BJ (cell line): Measurements from ENCODE around the gene CNR1. TPM values are rescaled to one million over a fixed set of nuclear protein-coding genes. Genes with fewer than 3 reads are reported as not detected.
"Not testable (repeated sequence)": the region's sequence is repeated elsewhere in the genome, so short reads cannot be mapped to it uniquely, and the experiment has no call there.

Experiments
- CTCF ChIA-PET: fragments of 350-600 bp; formaldehyde crosslinking; extraction: SDS; loops from one replicate; lab custom pipeline; 2021; ENCODE audit warnings: antibody characterized with exemption, inconsistent platforms; lab: Yijun Ruan, JAX
- POLR2A ChIA-PET: fragments of 300-600 bp; sonication (Branson Sonifier 250); formaldehyde crosslinking; extraction: SDS; loops from one replicate; lab custom pipeline; 2021; ENCODE audit warnings: antibody characterized with exemption; lab: Charles Lee
- DNase-seq: peaks from one replicate; pipeline ENCODE4 v3.0.0-alpha.2; 2011; ENCODE audit warnings: low read depth
- H3K27me3 ChIP-seq: 2 replicates; pipeline ENCODE4 v1.6.0; 2011; ENCODE audit warnings: low read length; ENCODE audit not compliant: control insufficient read depth, insufficient read depth
- H3K36me3 ChIP-seq: 2 replicates; pipeline ENCODE4 v1.5.1; 2011; ENCODE audit warnings: low read length; ENCODE audit not compliant: control insufficient read depth, insufficient read depth
- H3K4me3 ChIP-seq: 2 replicates; pipeline ENCODE4 v1.5.1; 2011; ENCODE audit warnings: low read depth, mild to moderate bottlenecking, control low read depth, low read length
- CTCF ChIP-seq: IDR thresholded peaks from 2 replicates; pipeline ENCODE4 v1.5.1; 2011; ENCODE audit warnings: low read depth, mild to moderate bottlenecking, control low read depth, inconsistent platforms, low read length, moderate library complexity; ENCODE audit not compliant: insufficient read depth
- polyA minus RNA-seq: library from RNA; depleted of rRNA, polyadenylated mRNA; stranded (reverse); fragments of >200 nt; gene quantifications from 2 replicates; pipeline ENCODE4 v1.2.3, GENCODE V29; 2011; rRNA and poly(A)+ RNA removed
- polyA plus RNA-seq: library from polyadenylated mRNA; depleted of rRNA; stranded (reverse); fragments of >200 nt; gene quantifications from 2 replicates; pipeline ENCODE4 v1.2.3, GENCODE V29; 2011; rRNA removed

CNR1 gene
- polyA plus RNA-seq (not detected in 2 replicates), polyA minus RNA-seq (not detected in 2 replicates)

DNA sequence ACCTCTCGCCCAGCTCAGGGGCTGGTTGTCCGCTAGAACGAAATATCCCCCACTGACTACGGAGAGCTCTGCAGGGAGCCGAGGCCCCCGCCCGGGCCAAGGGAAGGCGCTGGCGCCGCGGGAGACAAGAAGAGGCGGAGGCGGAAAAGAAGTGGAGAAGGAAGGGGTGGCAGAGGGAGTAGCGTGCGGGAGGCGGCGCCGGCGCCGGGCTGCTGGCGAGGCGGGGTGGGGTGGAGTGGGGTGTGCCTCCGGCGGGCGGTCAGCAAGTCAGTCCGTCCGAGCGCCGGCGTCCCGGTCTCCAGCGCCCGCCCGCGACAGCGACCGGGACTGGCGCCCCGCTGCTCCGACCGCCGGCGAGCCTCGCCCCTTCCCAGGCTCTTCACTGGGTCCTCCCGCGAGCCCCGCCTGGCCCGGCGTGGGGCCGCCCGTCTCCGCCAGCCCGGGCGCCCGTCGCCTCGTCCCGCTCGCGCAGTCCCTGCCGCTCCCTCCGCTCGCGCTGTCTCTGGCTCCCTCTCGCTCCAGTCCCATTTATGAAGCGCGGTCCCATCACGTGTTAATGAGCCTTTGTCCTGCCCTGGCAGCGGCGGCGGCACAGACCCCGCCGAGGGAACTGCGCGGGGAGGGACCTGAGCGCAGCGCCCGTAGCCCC lies at the start of gene CNR1:
Gene CNR1, minus strand, starts transcription at position 504 of the 649 bp plus-strand sequence. CDS start 21,073 bp downstream, outside the sequence.
- DNase-seq: no peak
- peak within 1 kb of the TSS; percentile 32 for H3K4me3 ChIP-seq
- ChIA-PET POLR2A (no interaction called here), CTCF (interaction anchor here (0.6 to 1.0 kb wide), 2 partner anchors 705 to 706 kb away, joined by 3 read pairs; no protein-coding TSS in a partner anchor)
- H3K27me3 ChIP-seq: peaks cover 30% of the 10 kb centered on the region
- TF ChIP-seq CTCF: no peak
- H3K36me3 ChIP-seq: no peaks in the 10 kb centered on the region

DNA sequence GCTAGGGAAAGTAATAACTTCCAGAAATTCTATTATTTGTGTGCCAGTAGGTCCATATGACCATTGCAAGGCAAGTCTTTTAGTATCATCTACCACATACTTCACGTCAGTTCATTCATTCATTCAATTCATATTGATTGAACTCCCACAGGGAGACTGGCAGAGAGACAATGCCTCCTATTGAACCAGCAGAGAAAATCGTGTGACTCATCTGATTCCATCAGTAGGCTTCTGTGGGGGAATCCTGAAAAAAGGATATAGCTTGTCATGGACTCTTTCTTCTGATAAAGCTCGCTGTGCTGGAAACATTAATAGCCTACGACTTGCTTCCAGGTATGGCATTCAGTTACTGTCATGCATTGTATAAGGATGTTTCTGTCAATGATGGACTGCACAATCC lies 45.3 kb upstream of the CNR1 start:
- ChIA-PET CTCF (no interaction called here), POLR2A (no interaction called here)
- DNase-seq: no peak
- no peaks in the 10 kb centered on the region for H3K27me3 ChIP-seq
- H3K4me3 ChIP-seq: no peak overlapping the region
- TF ChIP-seq CTCF: no peak
- H3K36me3 ChIP-seq: no peaks in the 10 kb centered on the region

DNA sequence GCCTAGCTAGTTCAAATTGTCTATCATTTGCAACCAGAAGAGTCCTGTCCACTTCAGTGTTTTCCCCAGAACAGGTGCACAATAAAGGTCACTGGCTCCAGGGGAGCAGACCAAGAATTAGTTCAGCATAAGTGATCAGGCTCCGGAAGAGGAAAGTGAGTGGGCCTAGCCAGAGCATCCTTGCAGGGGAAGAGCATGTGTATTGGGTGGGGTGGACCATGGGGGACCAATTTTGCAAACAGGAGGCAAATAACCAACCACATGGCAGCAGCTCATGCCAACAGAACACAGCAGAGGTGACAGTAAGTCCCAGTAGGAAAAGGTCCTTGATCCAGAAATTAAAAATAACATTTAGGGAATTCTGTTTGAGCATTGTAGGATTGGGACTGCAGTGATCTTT lies 43.2 kb upstream of the CNR1 start:
- CTCF ChIA-PET: no interaction called here
- Histone ChIP-seq H3K36me3 (no peaks in the 10 kb centered on the region), H3K4me3 (no peak overlapping the region), H3K27me3 (no peaks in the 10 kb centered on the region)
- POLR2A ChIA-PET: no interaction called here
- DNase-seq: no peak
- TF ChIP-seq CTCF: no peak

- Histone ChIP-seq H3K27me3 (no peaks in the 10 kb centered on the region), H3K4me3 (no peak overlapping the region), H3K36me3 (no peaks in the 10 kb centered on the region)
- DNase-seq: no peak
- CTCF ChIA-PET: no interaction called here
- POLR2A ChIA-PET: no interaction called here
- TF ChIP-seq CTCF: no peak
Measured at GRCh38 chr6:88208726-88209125, 42.6 kb upstream of the CNR1 start.

GRCh38 chr6:88201734-88202133 lies 35.6 kb upstream of the CNR1 start:
- CTCF ChIA-PET, H3K27me3 ChIP-seq, POLR2A ChIA-PET, H3K36me3 ChIP-seq, DNase-seq, H3K4me3 ChIP-seq: not testable (repeated sequence)

DNA sequence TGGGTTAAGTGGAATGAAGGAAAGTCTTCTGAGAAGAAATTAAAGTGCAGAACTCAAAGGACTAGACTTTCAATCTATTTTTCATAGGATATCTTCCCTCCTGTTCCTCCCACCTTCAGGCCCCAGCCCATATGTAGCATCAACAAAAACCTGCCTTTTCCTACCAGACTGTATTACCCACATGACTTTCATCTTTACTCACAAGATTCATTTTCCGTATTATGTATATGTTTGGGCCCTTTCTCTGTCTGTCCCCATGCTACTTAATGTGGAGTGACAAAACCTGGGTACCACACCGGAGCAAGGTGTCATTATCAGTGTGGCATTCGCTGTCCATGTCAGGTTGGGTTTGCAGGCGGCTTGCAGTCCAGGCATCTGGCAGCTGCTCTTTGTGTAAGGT lies 18.8 kb upstream of the CNR1 start:
- CTCF ChIA-PET: no interaction called here

More for the DNA sequence above, 18.8 kb upstream of the CNR1 start:
- Histone ChIP-seq H3K4me3 (no peak overlapping the region), H3K27me3 (no peaks in the 10 kb centered on the region), H3K36me3 (no peaks in the 10 kb centered on the region)
- no peak for TF ChIP-seq CTCF
- no peak for DNase-seq
- POLR2A ChIA-PET: no interaction called here
